GM21423 (cell line): Measurements from ENCODE around the gene GDA.

Source experiments
- ATAC-seq: cut with Tn5 transposase; IDR thresholded peaks from one replicate; pipeline ENCODE4 v1.9.1; 2021; ENCODE audit warnings: mild to moderate bottlenecking, moderate library complexity; ENCODE audit not compliant: unreplicated experiment

GDA gene

GRCh38 chr9:72150127-72150526 lies 887 bp downstream of the GDA start:
- no peak for ATAC-seq

DNA sequence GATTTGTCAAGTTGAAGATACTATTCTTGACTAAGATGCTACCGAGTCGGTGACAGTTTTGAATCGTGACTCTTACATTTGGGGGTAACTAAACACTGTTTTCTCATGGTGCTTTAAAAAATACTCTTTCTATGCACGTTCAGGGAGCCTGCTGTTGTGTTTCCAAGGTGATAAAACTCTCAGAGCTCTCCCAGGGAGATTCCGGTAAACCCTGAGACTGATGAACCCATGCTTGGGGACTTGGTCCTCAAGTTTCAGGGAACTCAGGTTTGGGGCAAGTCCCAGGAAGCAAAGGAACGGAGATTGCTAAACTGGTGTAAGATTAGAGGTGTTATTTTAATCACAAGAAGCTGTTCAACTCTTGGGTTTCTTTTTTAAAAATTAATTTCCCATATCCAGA lies 1.4 kb downstream of the GDA start:
- no peak for ATAC-seq

- ATAC-seq, result no peak
Observed at GRCh38 chr9:72151104-72151503, 1.9 kb downstream of the GDA start.

GRCh38 chr9:72154468-72155285 lies 5.4 kb downstream of the GDA start:
- peak; percentile 90 for ATAC-seq

GRCh38 chr9:72155301-72155700 lies 6.1 kb downstream of the GDA start:
- ATAC-seq, result no peak

DNA sequence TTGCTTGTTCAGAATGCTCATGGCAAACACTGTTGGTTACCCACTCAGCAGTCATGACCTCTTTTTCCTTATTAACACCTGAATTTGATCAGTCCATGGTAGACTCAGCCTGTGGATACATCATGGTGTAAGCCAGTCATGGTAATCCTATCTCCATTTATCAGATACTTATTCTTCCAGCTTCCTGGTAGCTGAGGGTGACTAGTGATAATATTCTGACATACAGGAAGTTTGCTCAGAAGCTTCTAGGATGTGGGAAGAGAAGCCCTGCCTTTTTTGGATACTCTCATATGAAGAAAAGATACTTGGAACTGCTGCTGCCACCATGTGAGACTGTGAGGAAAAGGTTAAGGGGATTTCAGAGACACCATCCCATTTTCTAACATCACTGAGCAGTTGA lies 7.3 kb downstream of the GDA start:
- no peak for ATAC-seq

DNA sequence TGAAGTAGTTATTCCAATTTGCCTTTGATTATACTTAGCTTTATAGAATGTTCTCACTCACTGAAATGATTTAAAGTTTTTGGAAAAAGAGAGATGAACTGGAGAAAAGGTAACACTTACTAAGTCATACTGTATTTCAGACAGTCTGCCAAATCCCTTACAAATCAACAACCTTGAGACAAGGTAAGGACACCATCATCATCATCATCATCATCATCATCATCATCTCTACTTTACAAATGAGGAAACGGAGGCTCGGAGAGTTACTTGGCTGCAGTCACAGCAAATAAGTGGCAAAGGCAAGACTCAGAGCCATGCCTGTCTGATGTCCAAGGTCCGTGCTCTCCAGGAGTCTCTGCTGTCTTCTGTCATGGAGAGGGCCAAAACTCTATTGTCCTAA lies 9.4 kb downstream of the GDA start:
- ATAC-seq, result no peak

DNA sequence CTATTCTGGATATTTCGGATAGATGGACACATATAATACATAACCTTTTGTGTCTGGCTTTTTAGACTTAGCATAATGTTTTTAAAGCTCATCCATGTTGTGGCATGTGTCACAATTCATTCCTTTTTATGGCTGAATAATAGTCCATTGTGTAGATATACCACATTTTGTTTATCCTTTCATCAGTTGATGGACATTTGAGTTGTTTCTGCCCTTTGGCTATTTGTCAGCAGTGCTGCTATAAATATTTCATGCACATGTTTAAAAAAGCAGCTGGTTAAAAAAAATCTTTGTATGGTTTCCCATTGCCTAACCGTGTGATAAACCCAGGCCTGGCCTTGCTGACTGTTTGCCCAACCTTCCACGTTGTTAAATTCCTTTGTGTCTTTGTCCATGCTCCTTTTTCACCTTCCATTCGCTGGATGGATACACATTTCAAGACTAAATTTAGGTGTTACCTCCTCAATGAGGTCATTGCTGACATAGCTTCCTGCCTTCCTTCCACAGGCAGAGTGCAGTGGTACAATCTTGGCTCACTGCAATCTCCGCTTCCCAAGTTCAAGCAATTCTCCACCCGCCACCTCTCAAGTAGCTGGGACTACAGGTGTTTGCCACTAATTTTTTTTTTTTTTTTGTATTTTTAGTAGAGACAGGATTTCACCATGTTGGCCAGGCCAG lies 11.3 kb downstream of the GDA start:
- no peak for ATAC-seq

- no peak for ATAC-seq
Observed at GRCh38 chr9:72165326-72165725, 16.1 kb downstream of the GDA start.

DNA sequence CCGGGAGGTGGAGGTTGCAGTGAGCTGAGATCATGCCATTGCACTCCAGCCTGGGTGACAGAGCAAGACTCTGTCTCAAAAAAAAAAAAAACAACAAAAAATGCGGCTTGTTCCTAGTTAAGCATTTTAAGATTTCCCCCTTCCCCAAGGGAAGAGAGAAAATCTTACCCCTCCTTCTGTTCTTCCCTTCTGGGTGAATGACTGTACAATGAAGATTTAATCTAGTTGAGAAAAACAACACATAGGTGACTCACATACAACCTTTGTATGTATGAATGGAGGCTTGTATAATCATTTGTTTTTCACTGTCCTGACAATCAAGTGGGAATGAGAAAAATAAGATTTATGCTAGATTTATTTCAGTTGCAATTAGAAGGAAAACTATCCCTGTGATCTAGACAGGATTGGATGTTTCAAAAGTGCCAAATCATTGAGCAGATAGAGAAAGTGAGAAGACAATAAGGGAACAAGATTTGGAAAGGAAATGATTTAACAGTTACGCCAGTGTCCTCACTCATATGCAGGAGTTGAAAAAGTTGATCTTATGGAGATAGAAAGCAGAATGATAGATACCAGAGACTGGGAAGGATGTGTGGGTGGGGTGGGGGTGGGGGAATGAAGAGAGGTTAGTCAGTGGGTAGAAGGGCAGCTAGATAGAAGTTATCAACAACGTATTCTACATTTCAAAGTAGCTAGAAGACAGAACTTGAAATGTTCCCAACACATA lies 16.7 kb downstream of the GDA start:
- ATAC-seq, result no peak

DNA sequence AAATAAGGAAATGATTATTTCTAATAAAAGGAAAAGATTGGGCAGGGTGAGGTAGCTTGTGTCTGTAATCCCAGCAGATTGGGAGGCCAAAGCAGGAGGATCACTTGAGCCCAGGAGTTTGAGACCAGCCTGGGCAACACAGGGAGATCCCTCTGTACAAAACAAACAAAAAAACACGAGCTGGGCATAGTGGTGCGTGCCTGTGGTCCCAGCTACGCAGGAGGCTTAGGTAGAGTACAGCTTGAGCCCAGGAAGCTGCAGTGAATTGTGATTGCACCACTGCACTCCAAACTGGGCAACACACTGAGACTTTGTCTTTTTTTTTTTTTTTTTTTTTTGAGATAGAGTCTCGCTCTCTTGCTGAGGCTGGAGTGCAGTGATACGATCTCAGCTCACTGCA lies 18.8 kb downstream of the GDA start:
- no peak for ATAC-seq

DNA sequence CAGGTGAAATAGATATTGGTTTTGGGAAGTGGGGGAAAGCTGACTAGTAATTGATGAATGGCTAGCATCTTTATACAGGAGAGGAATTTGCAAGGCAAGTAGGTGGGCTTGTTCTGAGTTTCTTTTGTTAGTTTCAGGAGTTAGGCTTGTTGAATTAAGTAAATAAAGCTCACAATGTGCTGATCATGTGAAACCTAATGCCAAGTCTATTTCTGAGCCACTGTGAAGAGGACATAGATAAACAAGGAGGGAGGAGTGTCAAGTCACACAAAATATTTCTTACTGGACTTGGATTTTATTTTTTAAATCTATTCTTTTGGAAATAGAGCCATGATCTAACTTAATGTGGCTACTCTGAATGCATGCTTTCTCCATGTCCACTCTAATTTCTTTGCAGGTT lies 19.9 kb downstream of the GDA start:
- ATAC-seq, result no peak

GRCh38 chr9:72173080-72173479 lies 23.8 kb downstream of the GDA start:
- ATAC-seq, result no peak

DNA sequence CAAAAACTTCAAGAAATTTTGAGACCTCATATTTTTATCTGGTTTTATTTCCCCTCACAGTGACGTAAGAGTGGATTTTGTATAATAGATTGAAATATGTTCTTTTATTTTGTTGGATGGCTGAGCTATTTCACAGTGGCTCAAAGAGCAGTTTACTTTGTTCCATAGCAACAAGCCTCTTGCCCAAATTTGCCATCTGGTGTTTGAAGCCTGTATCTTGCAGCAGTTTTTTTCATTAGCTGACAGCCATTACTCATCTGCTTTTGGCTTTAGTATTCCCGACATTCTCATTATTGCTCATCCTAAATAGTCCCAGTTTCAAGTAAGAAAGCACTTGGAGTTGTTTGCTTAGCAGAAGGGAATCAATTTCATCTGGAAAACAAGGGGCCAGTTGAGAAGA lies 36.3 kb downstream of the GDA start:
- no peak for ATAC-seq

GRCh38 chr9:72187121-72187695 lies 38.0 kb downstream of the GDA start:
- ATAC-seq, result no peak

DNA sequence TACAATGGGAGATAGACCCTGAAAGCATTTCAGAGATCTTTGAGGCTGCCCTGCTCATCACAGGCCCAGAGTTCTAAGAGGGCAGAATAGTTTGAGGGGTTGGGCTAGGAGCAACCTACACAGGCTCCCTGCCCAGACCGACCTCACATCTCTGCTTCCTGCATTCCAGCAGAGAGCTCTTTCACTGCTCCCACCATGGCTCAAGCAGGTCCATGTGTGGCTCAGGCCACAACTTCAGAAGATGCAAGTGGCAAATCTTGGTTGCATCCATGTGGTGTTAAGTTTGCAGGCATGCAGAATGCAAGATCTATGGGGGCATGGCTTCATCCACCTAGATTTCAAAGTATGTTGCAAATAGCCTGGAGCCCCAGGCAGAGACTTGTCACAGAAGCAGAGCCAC lies 39.0 kb downstream of the GDA start:
- ATAC-seq, result no peak

DNA sequence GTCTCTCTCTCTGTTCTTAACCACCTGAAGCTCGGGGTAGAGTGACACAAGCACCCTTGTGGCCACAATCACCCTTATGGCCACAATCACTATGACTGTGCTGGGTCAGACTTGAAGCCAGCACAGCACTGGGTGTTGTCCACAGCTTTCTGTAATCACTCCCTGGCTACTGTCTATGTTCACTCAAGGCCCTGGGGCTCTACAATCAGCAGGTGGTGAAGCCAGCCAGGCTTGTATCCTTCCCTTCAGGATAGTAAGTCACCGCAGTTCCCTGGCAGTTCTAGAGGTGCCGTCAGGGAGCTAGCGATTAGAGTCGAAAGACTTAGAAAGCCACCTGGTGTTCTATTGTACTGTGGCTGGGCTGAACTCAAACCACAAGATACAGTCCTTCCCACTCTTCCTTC lies 44.2 kb downstream of the GDA start:
- peak; percentile 94 for ATAC-seq

- no peak for ATAC-seq
Observed at GRCh38 chr9:72199238-72199637, 50.0 kb downstream of the GDA start.

- no peak for ATAC-seq
Observed at GRCh38 chr9:72200452-72200851, 51.2 kb downstream of the GDA start.

- no peak for ATAC-seq
Observed at GRCh38 chr9:72202009-72202408, 52.8 kb downstream of the GDA start.

DNA sequence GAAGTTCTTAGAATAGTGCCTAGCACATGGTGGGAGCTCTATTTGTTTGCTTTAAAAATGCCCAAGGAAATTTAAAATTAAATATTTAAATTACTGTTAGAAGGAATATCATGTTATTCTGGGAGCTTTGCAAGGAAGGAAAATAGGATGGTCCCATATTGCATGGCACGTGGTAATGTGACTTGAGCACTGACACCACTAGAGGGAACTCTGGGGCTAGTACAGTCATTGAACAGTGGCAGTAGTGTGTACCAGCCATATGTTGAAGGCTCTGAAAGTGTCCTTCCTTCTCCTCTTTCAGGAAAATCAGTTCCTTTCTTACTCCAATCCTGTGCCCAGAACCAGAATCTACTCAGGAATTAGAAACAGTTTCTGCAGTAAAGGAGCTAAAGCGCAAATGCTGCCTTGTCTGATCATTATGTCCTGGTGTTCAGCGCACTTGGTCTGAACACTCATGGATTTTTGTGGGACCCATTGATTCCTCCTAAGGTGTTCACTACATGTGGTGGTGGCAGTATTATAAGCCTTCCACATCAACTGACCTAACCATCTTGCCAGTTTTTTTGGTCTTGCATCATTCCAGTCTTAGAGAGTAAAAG lies 54.1 kb downstream of the GDA start:
- ATAC-seq, result peak; percentile 39
